CD14-positive monocyte (primary cell): ENCODE data around the gene TSBP1. TPM values are rescaled to one million over a fixed set of nuclear protein-coding genes. Genes with fewer than 3 reads are reported as not detected.
"Not testable (repeated sequence)": the region's sequence is repeated elsewhere in the genome, so short reads cannot be mapped to it uniquely, and the experiment has no call there.

ENCODE experiments used
- DNase-seq, 3 donors: peaks; one replicate each; pipeline ENCODE4 v3.0.0-alpha.2; 2011 to 2022
- H2AFZ ChIP-seq: 2 replicates; pipeline ENCODE4 v1.6.0; 2012; ENCODE audit warnings: mild to moderate bottlenecking, low read depth, low read length, inconsistent platforms; ENCODE audit not compliant: insufficient read depth, poor library complexity, severe bottlenecking
- H3K27ac ChIP-seq, 2 donors: 1 replicate in 1 of 2; 2 replicates in 1 of 2; pipeline ENCODE4 v1.5.1; 2012 to 2013; ENCODE audit warnings: low read length in 2 of 2, control low read depth in 1 of 2, inconsistent platforms in 1 of 2, low read depth in 1 of 2, mild to moderate bottlenecking in 1 of 2
- H3K27me3 ChIP-seq, 2 donors: one replicate each; pipeline versions ENCODE4 v1.6.0 to v1.6.1; 2011 to 2013; ENCODE audit warnings: low read length in 2 of 2; ENCODE audit not compliant: control insufficient read depth in 2 of 2, insufficient read depth in 2 of 2
- H3K36me3 ChIP-seq, 2 donors: replicated peaks in 1 of 2; 1 replicate in 1 of 2; 2 replicates in 1 of 2; pipeline versions ENCODE4 v1.5.1 to v1.6.1; 2012 to 2013; ENCODE audit warnings: low read length in 2 of 2, control low read depth in 1 of 2, inconsistent platforms in 1 of 2, mild to moderate bottlenecking in 1 of 2; ENCODE audit not compliant: insufficient read depth in 2 of 2, control insufficient read depth in 1 of 2
- H3K4me1 ChIP-seq, 2 donors: 1 replicate in 1 of 2; 2 replicates in 1 of 2; pipeline versions ENCODE4 v1.5.1 to v1.6.1; 2012 to 2013; ENCODE audit warnings: low read length in 2 of 2, control low read depth in 1 of 2, inconsistent platforms in 1 of 2, mild to moderate bottlenecking in 1 of 2, moderate library complexity in 1 of 2; ENCODE audit not compliant: insufficient read depth in 2 of 2, control insufficient read depth in 1 of 2
- H3K4me2 ChIP-seq: replicated peaks from 2 replicates; pipeline ENCODE3; 2012; ENCODE audit warnings: low read length, moderate library complexity, mild to moderate bottlenecking; ENCODE audit not compliant: poor library complexity, severe bottlenecking; ENCODE audit errors: extremely low read depth
- H3K4me3 ChIP-seq, 3 experiments: fragments of 200-600 bp in 1 of 3; sonication (generic) in 1 of 3; replicated peaks in 1 of 3; 1 replicate in 2 of 3; 2 replicates in 1 of 3; pipeline ENCODE4 v1.5.1; 2011 to 2013; ENCODE audit warnings: low read length in 3 of 3, mild to moderate bottlenecking in 3 of 3, control low read depth in 2 of 3, low read depth in 2 of 3, inconsistent platforms in 1 of 3, moderate library complexity in 1 of 3
- H3K79me2 ChIP-seq: 2 replicates; pipeline ENCODE4 v1.6.0; 2012; ENCODE audit warnings: mild to moderate bottlenecking, control low read depth, inconsistent platforms, low read length, moderate library complexity; ENCODE audit not compliant: insufficient read depth
- H3K9ac ChIP-seq: 2 replicates; pipeline ENCODE4 v1.6.0; 2017; ENCODE audit warnings: low read length, mild to moderate bottlenecking; ENCODE audit not compliant: insufficient read depth, poor library complexity, severe bottlenecking
- H3K9me3 ChIP-seq, 2 donors: replicated peaks in 1 of 2; 1 replicate in 1 of 2; 2 replicates in 1 of 2; pipeline versions ENCODE4 v1.5.1 to v1.6.1; 2012 to 2013; ENCODE audit warnings: low read length in 2 of 2, control low read depth in 1 of 2; ENCODE audit not compliant: control insufficient read depth in 1 of 2, insufficient read depth in 1 of 2
- H4K20me1 ChIP-seq: 2 replicates; pipeline ENCODE4 v1.6.0; 2012; ENCODE audit warnings: mild to moderate bottlenecking, low read length, control low read depth, moderate library complexity; ENCODE audit not compliant: insufficient read depth
- H3K27ac Mint-ChIP-seq, 7 donors: one replicate each; pipeline ENCODE4 v1.8.0; 2020; ENCODE audit warnings: mild to moderate bottlenecking in 7 of 7, mixed read lengths in 7 of 7, moderate library complexity in 6 of 7, inconsistent platforms in 2 of 7
- H3K27me3 Mint-ChIP-seq, 3 donors: one replicate each; pipeline ENCODE4 v1.8.0; 2021 to 2022; ENCODE audit warnings: low read depth in 3 of 3, mild to moderate bottlenecking in 3 of 3, mixed read lengths in 3 of 3, moderate library complexity in 3 of 3, inconsistent platforms in 1 of 3
- H3K36me3 Mint-ChIP-seq, 2 donors: one replicate each; pipeline ENCODE4 v1.8.0; 2020; ENCODE audit warnings: mixed read lengths in 2 of 2, inconsistent platforms in 1 of 2, mild to moderate bottlenecking in 1 of 2
- H3K4me1 Mint-ChIP-seq: one replicate; pipeline ENCODE4 v1.8.0; 2020; ENCODE audit warnings: mild to moderate bottlenecking, mixed read lengths
- H3K4me3 Mint-ChIP-seq, 2 donors: one replicate each; pipeline ENCODE4 v1.8.0; 2020; ENCODE audit warnings: mild to moderate bottlenecking in 2 of 2, mixed read lengths in 2 of 2, moderate library complexity in 1 of 2
- H3K9me3 Mint-ChIP-seq, 7 donors: one replicate each; pipeline ENCODE4 v1.8.0; 2020 to 2022; ENCODE audit warnings: mixed read lengths in 7 of 7, mild to moderate bottlenecking in 6 of 7, moderate library complexity in 6 of 7, inconsistent platforms in 2 of 7
- whole genome bisulfite sequencing: methylation state at CpG from one replicate; pipeline ENCODE4 v1.1.5; 2013; ENCODE audit warnings: missing lambda C conversion rate; ENCODE audit not compliant: insufficient coverage; 5-methylcytosine and 5-hydroxymethylcytosine counted together
- intact Hi-C, 2 donors: fragments of 100-400 bp; cut with micrococcal nuclease; formaldehyde crosslinking; loops; one replicate each; pipeline versions ENCODE4 v1.15.0 to v1.15.1; 2023
- polyA plus RNA-seq, 3 donors: library from polyadenylated mRNA; depleted of rRNA in 1 of 3; unstranded in 2 of 3; stranded (reverse) in 1 of 3; fragments of 300-500 nt in 2 of 3; fragments of >200 nt in 1 of 3; fragmentation: Illumina TruSeq in 2 of 3; gene quantifications; 1 replicate in 2 of 3; 2 replicates in 1 of 3; pipeline ENCODE4 v1.2.3, GENCODE V29; 2012 to 2021
- TF ChIP-seq, protein P1 (sequence below): fragments of 200-600 bp; IDR thresholded peaks from one replicate; pipeline ENCODE4 v1.8.0; 2022; ENCODE audit warnings: antibody characterized with exemption, mild to moderate bottlenecking

TSBP1 gene
- polyA plus RNA-seq, 3 donors, result not detected

DNA sequence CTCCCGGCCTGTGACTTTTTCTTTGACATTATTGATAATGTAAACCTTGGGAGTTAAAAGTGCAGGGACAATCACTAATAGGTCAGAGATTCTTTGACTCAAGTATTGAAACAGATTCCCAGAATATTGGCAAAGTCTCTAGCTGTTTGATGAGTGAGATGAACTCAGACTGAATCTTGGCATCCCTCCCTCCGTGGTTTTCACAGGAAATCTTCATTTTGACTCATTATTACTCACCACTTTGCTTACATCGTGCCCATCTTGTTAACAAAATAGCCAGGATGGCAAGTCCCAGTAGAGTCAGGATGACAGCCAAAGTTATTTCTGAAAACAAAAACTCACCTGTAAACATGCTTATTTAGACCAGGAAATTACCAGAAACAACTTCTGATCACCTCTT is 2.0 kb downstream of the TSBP1 start:
- H3K9ac ChIP-seq, result no peak overlapping the region
- no peaks in the 10 kb centered on the region for H3K27me3 ChIP-seq
- no peaks in the 10 kb centered on the region for H4K20me1 ChIP-seq
- H3K4me1 Mint-ChIP-seq, result no peaks in the 10 kb centered on the region
- H3K36me3 ChIP-seq, result no peaks in the 10 kb centered on the region
- H3K4me3 ChIP-seq, result no peak overlapping the region
- no peaks in the 10 kb centered on the region for H3K79me2 ChIP-seq
- peak in 1 of 3 donors; percentile 22 for DNase-seq
- H3K4me2 ChIP-seq, result no peak overlapping the region
- no peaks in the 10 kb centered on the region for H3K36me3 Mint-ChIP-seq
- no peak overlapping the region for H3K27ac Mint-ChIP-seq
- no peaks in the 10 kb centered on the region for H3K9me3 ChIP-seq
- H3K27me3 Mint-ChIP-seq, result peaks cover 1 to 8% (median 4%) of the 10 kb centered on the region in 3 donors
- no peaks in the 10 kb centered on the region for H3K4me1 ChIP-seq
- H2AFZ ChIP-seq, result no peak overlapping the region
- H3K4me3 Mint-ChIP-seq, result no peak overlapping the region
- WGBS, result 29% methylated on average over 2 of the region's 3 CpGs
- intact Hi-C loops, result no loop called here
- TF ChIP-seq, protein P1, sequence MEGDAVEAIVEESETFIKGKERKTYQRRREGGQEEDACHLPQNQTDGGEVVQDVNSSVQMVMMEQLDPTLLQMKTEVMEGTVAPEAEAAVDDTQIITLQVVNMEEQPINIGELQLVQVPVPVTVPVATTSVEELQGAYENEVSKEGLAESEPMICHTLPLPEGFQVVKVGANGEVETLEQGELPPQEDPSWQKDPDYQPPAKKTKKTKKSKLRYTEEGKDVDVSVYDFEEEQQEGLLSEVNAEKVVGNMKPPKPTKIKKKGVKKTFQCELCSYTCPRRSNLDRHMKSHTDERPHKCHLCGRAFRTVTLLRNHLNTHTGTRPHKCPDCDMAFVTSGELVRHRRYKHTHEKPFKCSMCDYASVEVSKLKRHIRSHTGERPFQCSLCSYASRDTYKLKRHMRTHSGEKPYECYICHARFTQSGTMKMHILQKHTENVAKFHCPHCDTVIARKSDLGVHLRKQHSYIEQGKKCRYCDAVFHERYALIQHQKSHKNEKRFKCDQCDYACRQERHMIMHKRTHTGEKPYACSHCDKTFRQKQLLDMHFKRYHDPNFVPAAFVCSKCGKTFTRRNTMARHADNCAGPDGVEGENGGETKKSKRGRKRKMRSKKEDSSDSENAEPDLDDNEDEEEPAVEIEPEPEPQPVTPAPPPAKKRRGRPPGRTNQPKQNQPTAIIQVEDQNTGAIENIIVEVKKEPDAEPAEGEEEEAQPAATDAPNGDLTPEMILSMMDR, result no peak
- peaks cover 0 to 6% (median 3%) of the 10 kb centered on the region in 7 donors for H3K9me3 Mint-ChIP-seq
- no peak overlapping the region for H3K27ac ChIP-seq

DNA sequence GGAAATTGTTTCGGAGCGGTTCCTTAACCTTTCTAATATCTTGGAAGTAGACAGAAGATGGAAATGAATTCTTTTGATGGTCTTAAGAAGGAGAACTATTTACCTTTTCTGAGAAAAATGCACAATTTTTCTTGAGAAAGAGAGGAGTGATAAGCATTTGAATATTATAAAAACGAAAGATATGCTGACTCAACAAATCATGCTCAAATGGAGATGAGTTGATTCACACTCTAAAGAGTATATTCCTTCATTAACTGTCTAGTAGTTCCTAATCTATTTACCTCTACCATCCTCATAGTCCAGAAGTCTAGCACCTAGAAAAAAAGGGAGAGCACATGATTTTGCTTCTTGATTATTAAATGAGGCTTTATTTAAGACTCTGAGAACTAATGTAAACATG is 4.1 kb downstream of the TSBP1 start:
- Histone ChIP-seq H4K20me1 (no peaks in the 10 kb centered on the region), H3K4me2 (no peak overlapping the region), H3K9me3 (no peaks in the 10 kb centered on the region), H3K36me3 (no peaks in the 10 kb centered on the region), H3K9ac (no peak overlapping the region), H3K27ac (no peak overlapping the region), H3K79me2 (no peaks in the 10 kb centered on the region), H3K4me3 (no peak overlapping the region), H2AFZ (no peak overlapping the region), H3K27me3 (no peaks in the 10 kb centered on the region), H3K4me1 (no peaks in the 10 kb centered on the region)
- no peak overlapping the region for H3K27ac Mint-ChIP-seq
- WGBS, result no CpG with 5 or more reads among the region's 3 CpGs
- TF ChIP-seq, protein P1, result no peak
- H3K4me1 Mint-ChIP-seq, result no peaks in the 10 kb centered on the region
- peaks cover 0 to 6% (median 3%) of the 10 kb centered on the region in 7 donors for H3K9me3 Mint-ChIP-seq
- intact Hi-C loops, result no loop called here
- H3K27me3 Mint-ChIP-seq, result peaks cover 1 to 10% (median 4%) of the 10 kb centered on the region in 3 donors
- H3K36me3 Mint-ChIP-seq, result no peaks in the 10 kb centered on the region
- no peak overlapping the region for H3K4me3 Mint-ChIP-seq
- no peak for DNase-seq

DNA sequence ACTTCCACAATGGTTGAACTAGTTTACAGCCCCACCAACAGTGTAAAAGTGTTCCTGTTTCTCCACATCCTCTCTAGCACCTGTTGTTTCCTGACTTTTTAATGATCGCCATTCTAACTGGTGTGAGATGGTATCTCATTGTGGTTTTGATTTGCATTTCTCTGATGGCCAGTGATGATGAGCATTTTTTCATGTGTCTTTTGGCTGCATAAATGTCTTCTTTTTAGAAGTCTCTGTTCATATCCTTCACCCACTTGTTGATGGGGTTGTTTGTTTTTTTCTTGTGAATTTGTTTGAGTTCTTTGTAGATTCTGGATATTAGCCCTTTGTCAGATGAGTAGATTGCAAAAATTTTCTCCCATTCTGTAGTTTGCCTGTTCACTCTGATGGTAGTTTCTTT is 12.5 kb downstream of the TSBP1 start:
- intact Hi-C loops, result not testable (repeated sequence)

More for the DNA sequence above, 12.5 kb downstream of the TSBP1 start:
- not testable (repeated sequence) for H3K36me3 Mint-ChIP-seq, H3K4me1 ChIP-seq, H3K9me3 Mint-ChIP-seq, H3K27me3 Mint-ChIP-seq, H3K9ac ChIP-seq, H3K79me2 ChIP-seq, DNase-seq, H3K4me2 ChIP-seq, H3K27ac ChIP-seq, H3K4me3 ChIP-seq, H4K20me1 ChIP-seq, H3K4me3 Mint-ChIP-seq, H3K27ac Mint-ChIP-seq, H3K9me3 ChIP-seq, H3K4me1 Mint-ChIP-seq, H3K27me3 ChIP-seq, H2AFZ ChIP-seq, H3K36me3 ChIP-seq
- no CpG with 5 or more reads among the region's 1 CpG for WGBS
